C4-2B (cell line): ENCODE data around the gene TEKTIP1.

Experiments
- ZFX ChIP-seq: fragments of 450-650 bp; IDR thresholded peaks from 2 replicates; pipeline ENCODE4 v1.6.1; 2017
- TF ChIP-seq, protein P1 (sequence below): fragments of 450-650 bp; conservative IDR thresholded peaks from 2 replicates; pipeline ENCODE4 v1.5.1; 2017; ENCODE audit warnings: mild to moderate bottlenecking

DNA sequence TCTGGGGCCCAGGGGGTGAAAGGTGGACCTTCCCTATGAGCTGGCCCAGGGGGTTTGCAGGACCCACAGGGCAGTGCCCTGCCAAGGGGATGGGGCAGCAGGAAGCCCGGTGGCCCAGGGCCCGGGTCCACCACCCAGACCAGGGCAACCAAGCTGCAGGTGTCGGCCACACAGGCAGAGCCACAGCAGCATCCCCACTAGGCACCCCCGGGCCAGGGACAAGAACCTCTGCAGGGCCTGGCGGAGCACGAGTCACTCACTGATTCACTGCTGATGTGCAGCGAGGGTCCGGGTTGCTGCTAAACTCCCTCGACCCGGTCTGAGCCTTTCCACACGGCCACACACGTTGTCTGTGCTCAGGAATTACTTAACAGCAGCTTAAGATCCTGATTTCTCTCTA, 24.0 kb upstream of the TEKTIP1 start:
- TF ChIP-seq, protein P1, sequence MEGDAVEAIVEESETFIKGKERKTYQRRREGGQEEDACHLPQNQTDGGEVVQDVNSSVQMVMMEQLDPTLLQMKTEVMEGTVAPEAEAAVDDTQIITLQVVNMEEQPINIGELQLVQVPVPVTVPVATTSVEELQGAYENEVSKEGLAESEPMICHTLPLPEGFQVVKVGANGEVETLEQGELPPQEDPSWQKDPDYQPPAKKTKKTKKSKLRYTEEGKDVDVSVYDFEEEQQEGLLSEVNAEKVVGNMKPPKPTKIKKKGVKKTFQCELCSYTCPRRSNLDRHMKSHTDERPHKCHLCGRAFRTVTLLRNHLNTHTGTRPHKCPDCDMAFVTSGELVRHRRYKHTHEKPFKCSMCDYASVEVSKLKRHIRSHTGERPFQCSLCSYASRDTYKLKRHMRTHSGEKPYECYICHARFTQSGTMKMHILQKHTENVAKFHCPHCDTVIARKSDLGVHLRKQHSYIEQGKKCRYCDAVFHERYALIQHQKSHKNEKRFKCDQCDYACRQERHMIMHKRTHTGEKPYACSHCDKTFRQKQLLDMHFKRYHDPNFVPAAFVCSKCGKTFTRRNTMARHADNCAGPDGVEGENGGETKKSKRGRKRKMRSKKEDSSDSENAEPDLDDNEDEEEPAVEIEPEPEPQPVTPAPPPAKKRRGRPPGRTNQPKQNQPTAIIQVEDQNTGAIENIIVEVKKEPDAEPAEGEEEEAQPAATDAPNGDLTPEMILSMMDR = no peak
- no peak for TF ChIP-seq ZFX
